Skeletal muscle tissue (tissue), 4 donors: ENCODE results near the gene HIKESHI. TPM values are rescaled to one million over a fixed set of nuclear protein-coding genes. Genes with fewer than 3 reads are reported as not detected.
"Not testable (repeated sequence)": the region's sequence is repeated elsewhere in the genome, so short reads cannot be mapped to it uniquely, and the experiment has no call there.

Experiments
- H3K27ac ChIP-seq: one replicate; pipeline ENCODE4 v1.7.0; 2013; ENCODE audit warnings: mild to moderate bottlenecking, low read depth, low read length, inconsistent platforms
- H3K27me3 ChIP-seq, 3 donors: one replicate each; pipeline ENCODE4 v1.7.0; 2013; ENCODE audit warnings: low read length in 3 of 3; ENCODE audit not compliant: control insufficient read depth in 3 of 3, insufficient read depth in 3 of 3
- H3K36me3 ChIP-seq, 3 donors: one replicate each; pipeline ENCODE4 v1.7.0; 2013; ENCODE audit warnings: low read length in 3 of 3; ENCODE audit not compliant: control insufficient read depth in 3 of 3, insufficient read depth in 3 of 3
- H3K4me1 ChIP-seq, 3 donors: one replicate each; pipeline ENCODE4 v1.7.0; 2013; ENCODE audit warnings: low read length in 3 of 3, mild to moderate bottlenecking in 3 of 3; ENCODE audit not compliant: control insufficient read depth in 3 of 3, insufficient read depth in 3 of 3
- H3K4me3 ChIP-seq, 3 donors: one replicate each; pipeline ENCODE4 v1.7.0; 2013; ENCODE audit warnings: low read length in 3 of 3
- H3K9ac ChIP-seq, 3 donors: one replicate each; pipeline ENCODE4 v1.7.0; 2013; ENCODE audit warnings: low read length in 3 of 3, mild to moderate bottlenecking in 3 of 3, moderate library complexity in 2 of 3, low read depth in 1 of 3
- H3K9me3 ChIP-seq, 3 donors: one replicate each; pipeline ENCODE4 v1.7.0; 2013; ENCODE audit warnings: low read length in 3 of 3; ENCODE audit not compliant: control insufficient read depth in 3 of 3
- total RNA-seq: library from RNA; depleted of rRNA; stranded (reverse); fragments of >200 nt; gene quantifications from one replicate; pipeline ENCODE4 v1.2.3, GENCODE V29; 2014
- donor health status: Osteomylitis.

Gene HIKESHI
- total RNA-seq, 1 donor from 2014 or later, result 59.0 TPM

GRCh38 chr11:86341382-86341781 lies 39.3 kb downstream of the HIKESHI start:
- Histone ChIP-seq H3K4me1 (no peaks in the 10 kb centered on the region), H3K4me3 (no peak overlapping the region), H3K36me3 (peaks cover 6 to 16% (median 11%) of the 10 kb centered on the region in 3 donors), H3K27ac (no peak overlapping the region), H3K9me3 (no peaks in the 10 kb centered on the region), H3K9ac (no peak overlapping the region), H3K27me3 (no peaks in the 10 kb centered on the region)

- peaks cover 0 to 6% (median 0%) of the 10 kb centered on the region in 3 donors for H3K36me3 ChIP-seq
- no peak overlapping the region for H3K27ac ChIP-seq
- H3K27me3 ChIP-seq, result no peaks in the 10 kb centered on the region
- no peaks in the 10 kb centered on the region for H3K9me3 ChIP-seq
- H3K4me3 ChIP-seq, result no peak overlapping the region
- H3K4me1 ChIP-seq, result no peaks in the 10 kb centered on the region
- H3K9ac ChIP-seq, result no peak overlapping the region
Observed at GRCh38 chr11:86346513-86346912, 44.5 kb downstream of the HIKESHI start.

DNA sequence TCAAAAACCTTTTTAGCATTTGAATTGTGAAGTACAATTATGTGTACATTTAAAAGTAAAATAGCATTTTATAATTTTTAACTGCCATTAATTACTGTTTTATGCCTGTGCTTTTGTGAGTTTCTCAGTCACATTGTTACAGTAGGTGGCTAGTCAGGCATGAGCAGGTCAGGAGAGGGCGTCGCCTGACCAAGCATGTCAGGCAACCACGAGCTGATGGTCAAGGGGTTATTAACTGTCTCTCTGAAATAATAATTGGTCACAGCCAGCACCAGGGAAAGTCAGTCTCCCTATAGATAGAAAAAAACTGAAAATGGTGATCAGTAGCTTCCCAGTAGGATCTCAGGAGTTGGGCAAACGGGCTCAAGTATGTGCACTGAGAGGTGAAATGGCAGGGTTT lies 53.2 kb downstream of the HIKESHI start:
- Histone ChIP-seq H3K9ac (no peak overlapping the region), H3K4me1 (no peaks in the 10 kb centered on the region), H3K27me3 (no peaks in the 10 kb centered on the region), H3K36me3 (no peaks in the 10 kb centered on the region), H3K4me3 (no peak overlapping the region), H3K27ac (no peak overlapping the region), H3K9me3 (no peaks in the 10 kb centered on the region)

DNA sequence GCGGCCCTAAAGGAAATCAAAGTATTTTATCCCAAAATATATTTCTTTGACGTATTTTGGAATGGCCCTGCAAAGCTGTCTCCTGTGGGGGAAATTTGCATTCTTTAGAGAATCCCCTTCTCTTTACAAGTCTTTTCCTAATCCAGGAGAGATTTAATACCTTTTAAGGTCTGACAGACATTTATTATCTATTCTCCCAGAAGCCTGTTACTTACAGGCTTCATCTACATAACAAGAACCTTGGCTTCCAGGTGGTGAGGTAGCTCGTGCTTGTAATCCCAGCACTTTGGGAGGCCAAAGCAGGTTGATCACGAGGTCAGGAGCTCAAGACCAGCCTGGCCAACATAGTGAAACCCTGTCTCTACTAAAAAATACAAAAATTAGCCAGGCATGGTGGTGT lies 55.4 kb downstream of the HIKESHI start:
- not testable (repeated sequence) for H3K9me3 ChIP-seq, H3K4me1 ChIP-seq, H3K27ac ChIP-seq, H3K27me3 ChIP-seq, H3K4me3 ChIP-seq, H3K36me3 ChIP-seq, H3K9ac ChIP-seq

- H3K4me3 ChIP-seq, result no peak overlapping the region
- no peaks in the 10 kb centered on the region for H3K4me1 ChIP-seq
- no peaks in the 10 kb centered on the region for H3K36me3 ChIP-seq
- H3K9ac ChIP-seq, result no peak overlapping the region
- H3K27me3 ChIP-seq, result no peaks in the 10 kb centered on the region
- no peaks in the 10 kb centered on the region for H3K9me3 ChIP-seq
- H3K27ac ChIP-seq, result no peak overlapping the region
Observed at GRCh38 chr11:86358720-86359119, 56.7 kb downstream of the HIKESHI start.

DNA sequence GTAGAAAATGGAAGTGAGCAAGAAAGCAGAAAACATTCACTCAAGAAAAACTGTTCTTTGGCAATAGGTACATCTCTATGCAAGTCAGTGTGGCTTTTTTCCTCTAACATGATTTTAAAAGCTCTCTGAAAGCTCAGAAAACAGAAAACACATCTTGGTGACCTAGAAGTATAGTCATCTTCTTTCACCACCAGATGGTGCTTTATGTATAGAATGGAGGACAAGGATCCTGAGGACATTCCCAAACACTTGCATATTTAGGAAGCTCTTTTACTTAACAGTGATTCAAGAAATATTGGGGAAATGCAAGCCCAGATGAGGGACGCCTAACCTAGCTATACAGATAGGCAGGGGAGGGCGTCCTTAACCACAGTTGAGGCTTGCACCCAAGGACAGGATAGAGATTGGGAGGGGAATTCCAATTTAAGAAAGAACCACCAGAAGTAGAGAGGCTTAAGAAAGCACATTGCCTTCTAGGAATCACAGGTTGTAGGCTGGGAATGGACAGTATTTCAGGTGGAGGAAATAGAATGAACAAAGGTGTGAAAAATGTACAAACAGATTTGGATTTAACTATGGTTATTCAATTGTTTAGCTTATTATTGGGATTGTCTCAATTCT lies 58.8 kb downstream of the HIKESHI start:
- Histone ChIP-seq H3K9ac (no peak overlapping the region), H3K9me3 (no peaks in the 10 kb centered on the region), H3K4me1 (no peaks in the 10 kb centered on the region)

GRCh38 chr11:86363424-86363823 lies 61.4 kb downstream of the HIKESHI start:
- Histone ChIP-seq H3K27ac (no peak overlapping the region), H3K9ac (no peak overlapping the region), H3K9me3 (no peaks in the 10 kb centered on the region)

More for the DNA sequence above, 58.8 kb downstream of the HIKESHI start:
- H3K27ac ChIP-seq, result no peak overlapping the region
- H3K36me3 ChIP-seq, result no peaks in the 10 kb centered on the region
- H3K27me3 ChIP-seq, result no peaks in the 10 kb centered on the region
- no peak overlapping the region for H3K4me3 ChIP-seq

DNA sequence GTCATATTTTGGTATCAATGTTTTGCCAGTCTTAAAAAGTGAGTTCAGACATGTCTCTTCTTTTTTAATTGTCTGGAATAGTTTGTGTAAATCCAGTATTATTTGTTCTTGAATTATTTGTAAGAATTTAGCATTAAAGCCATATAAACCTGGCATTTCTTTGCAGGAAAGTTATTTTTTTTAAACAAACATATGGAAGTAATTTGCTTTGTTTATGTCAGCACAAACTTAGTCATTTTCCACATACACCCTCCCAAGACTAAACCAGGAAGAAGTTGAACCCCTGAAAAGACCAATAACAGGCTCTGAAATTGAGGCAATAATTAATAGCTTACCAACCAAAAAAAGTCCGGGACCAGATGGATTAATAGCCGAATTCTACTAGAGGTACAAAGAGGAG lies 63.5 kb downstream of the HIKESHI start:
- Histone ChIP-seq H3K9me3 (no peaks in the 10 kb centered on the region), H3K27ac (no peak overlapping the region), H3K4me3 (no peak overlapping the region), H3K27me3 (no peaks in the 10 kb centered on the region), H3K4me1 (peaks cover 0 to 9% (median 0%) of the 10 kb centered on the region in 3 donors), H3K9ac (no peak overlapping the region), H3K36me3 (no peaks in the 10 kb centered on the region)

More at GRCh38 chr11:86363424-86363823, 61.4 kb downstream of the HIKESHI start:
- Histone ChIP-seq H3K4me3 (no peak overlapping the region), H3K4me1 (no peaks in the 10 kb centered on the region), H3K36me3 (no peaks in the 10 kb centered on the region), H3K27me3 (no peaks in the 10 kb centered on the region)

DNA sequence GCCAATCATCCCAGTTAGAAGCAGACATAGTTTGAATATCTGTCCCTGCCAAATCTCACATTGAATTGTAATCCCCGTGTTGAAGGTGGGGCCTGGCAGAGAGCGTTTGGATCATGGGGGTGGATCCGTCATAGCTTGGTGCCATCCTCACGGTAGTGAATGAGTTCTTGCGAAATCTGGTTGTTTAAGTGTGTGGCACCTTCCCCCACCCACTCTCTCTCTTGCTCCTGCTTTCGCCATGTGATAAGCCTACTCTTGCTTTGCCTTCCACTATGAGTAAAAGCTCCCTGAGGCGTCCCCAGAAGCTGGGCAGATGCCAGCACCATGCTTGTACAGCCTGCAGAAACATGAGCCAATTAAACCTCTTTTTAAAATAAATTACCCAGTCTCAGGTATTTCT lies 67.6 kb downstream of the HIKESHI start:
- Histone ChIP-seq H3K27ac (peak overlapping the region; percentile 25), H3K9ac (no peak overlapping the region), H3K4me3 (no peak overlapping the region), H3K36me3 (no peaks in the 10 kb centered on the region), H3K4me1 (peaks cover 0 to 12% (median 0%) of the 10 kb centered on the region in 3 donors), H3K9me3 (no peaks in the 10 kb centered on the region), H3K27me3 (no peaks in the 10 kb centered on the region)

DNA sequence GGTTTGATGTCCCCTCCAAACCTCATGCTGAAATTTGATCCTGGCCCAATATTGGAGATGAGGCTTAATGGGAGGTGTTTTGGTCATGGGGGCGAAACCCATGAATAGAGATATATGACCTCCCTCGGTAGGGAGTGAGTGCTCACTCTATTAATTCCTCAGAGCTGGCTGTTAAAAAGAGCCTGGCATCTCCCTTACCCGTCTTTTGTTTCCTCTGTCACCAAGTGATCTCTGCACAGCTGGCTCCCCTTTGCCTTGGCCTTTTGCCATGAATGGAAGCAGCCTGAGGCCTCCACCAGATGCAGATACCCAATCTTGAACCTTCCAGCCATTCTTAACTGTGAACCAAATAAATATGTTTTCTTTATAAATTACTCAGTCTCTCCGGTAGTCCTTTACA lies 68.1 kb downstream of the HIKESHI start:
- Histone ChIP-seq H3K36me3 (no peaks in the 10 kb centered on the region), H3K9ac (no peak overlapping the region), H3K4me1 (peaks cover 0 to 12% (median 0%) of the 10 kb centered on the region in 3 donors), H3K4me3 (no peak overlapping the region), H3K27me3 (no peaks in the 10 kb centered on the region), H3K9me3 (no peaks in the 10 kb centered on the region), H3K27ac (peak overlapping the region; percentile 25)
